ENCODE results near the gene FBXW2. TPM values are rescaled to one million over a fixed set of nuclear protein-coding genes. Genes with fewer than 3 reads are reported as not detected.

FBXW2 gene
- total RNA-seq, 6 donors from 2014 or later: 42.2 to 149 (median 79.7) TPM

- WGBS, 2 donors: 86 to 91% methylated on average over 6 of the region's 6 CpGs
Measured at GRCh38 chr9:120742951-120743416, 50.2 kb downstream of the FBXW2 start.

GRCh38 chr9:120741701-120742100 lies 51.5 kb downstream of the FBXW2 start:
- H3K9me3 ChIP-seq: no peaks in the 10 kb centered on the region
- WGBS, 2 donors: 93 to 97% methylated on average over 1 of the region's 1 CpG
- H3K36me3 ChIP-seq: no peaks in the 10 kb centered on the region
- H3K27me3 ChIP-seq: no peaks in the 10 kb centered on the region
- no peak for DNase-seq
- no peak overlapping the region for H3K4me3 ChIP-seq
- H3K27ac ChIP-seq: no peak overlapping the region
- ATAC-seq (ENCODE audit: low FRiP score in 2 of 2): no peak
- TF ChIP-seq POLR2AphosphoS5 (IDR thresholded peaks at IDR 0.05) (no peak), EP300 (IDR thresholded peaks at IDR 0.05) (no peak), CTCF (IDR thresholded peaks at IDR 0.05) (no peak), POLR2A (IDR thresholded peaks at IDR 0.05) (no peak)
- H3K4me1 ChIP-seq: peaks cover 0 to 3% (median 0%) of the 10 kb centered on the region in 4 donors

More at GRCh38 chr9:120742951-120743416, 50.2 kb downstream of the FBXW2 start:
- ATAC-seq (ENCODE audit: low FRiP score in 2 of 2): peak; percentile 73 to 84
- Histone ChIP-seq H3K36me3 (no peaks in the 10 kb centered on the region), H3K4me1 (peaks cover 0 to 3% (median 0%) of the 10 kb centered on the region in 4 donors), H3K4me3 (no peak overlapping the region), H3K9me3 (no peaks in the 10 kb centered on the region), H3K27me3 (no peaks in the 10 kb centered on the region), H3K27ac (no peak overlapping the region)
- TF ChIP-seq CTCF (IDR thresholded peaks at IDR 0.05): peak; percentile 44 to 70 (median 56)
- no peak for TF ChIP-seq POLR2A (IDR thresholded peaks at IDR 0.05)
- no peak for DNase-seq

- 35 to 44% methylated on average over 1 of the region's 1 CpG for WGBS, 2 donors
Measured at GRCh38 chr9:120741191-120741590, 52.0 kb downstream of the FBXW2 start.

GRCh38 chr9:120740132-120740531 lies 53.1 kb downstream of the FBXW2 start:
- Histone ChIP-seq H3K4me3 (no peak overlapping the region), H3K4me1 (peaks cover under 1 to 13% (median 3%) of the 10 kb centered on the region in 4 donors), H3K27me3 (no peaks in the 10 kb centered on the region), H3K27ac (peak overlapping the region in 1 of 4 donors; percentile 1), H3K9me3 (no peaks in the 10 kb centered on the region), H3K36me3 (no peaks in the 10 kb centered on the region)
- ATAC-seq (ENCODE audit: low FRiP score in 2 of 2) (no peak), DNase-seq (no peak)
- TF ChIP-seq POLR2A (IDR thresholded peaks at IDR 0.05): no peak
- no peak for TF ChIP-seq POLR2AphosphoS5 (IDR thresholded peaks at IDR 0.05)
- no peak for TF ChIP-seq EP300 (IDR thresholded peaks at IDR 0.05)
- TF ChIP-seq CTCF (IDR thresholded peaks at IDR 0.05): no peak

More at GRCh38 chr9:120741191-120741590, 52.0 kb downstream of the FBXW2 start:
- no peaks in the 10 kb centered on the region for H3K36me3 ChIP-seq
- TF ChIP-seq CTCF (IDR thresholded peaks at IDR 0.05) (no peak), POLR2AphosphoS5 (IDR thresholded peaks at IDR 0.05) (no peak), POLR2A (IDR thresholded peaks at IDR 0.05) (no peak), EP300 (IDR thresholded peaks at IDR 0.05) (no peak)
- H3K4me3 ChIP-seq: no peak overlapping the region
- H3K27me3 ChIP-seq: no peaks in the 10 kb centered on the region
- DNase-seq (no peak), ATAC-seq (ENCODE audit: low FRiP score in 2 of 2) (no peak)
- no peak overlapping the region for H3K27ac ChIP-seq
- H3K9me3 ChIP-seq: no peaks in the 10 kb centered on the region
- H3K4me1 ChIP-seq: peaks cover 0 to 5% (median 0%) of the 10 kb centered on the region in 4 donors

Measured in upper lobe of left lung (tissue), 6 donors.